PC-9 (cell line): ENCODE results near the gene PATL2. TPM values are rescaled to one million over a fixed set of nuclear protein-coding genes. Genes with fewer than 3 reads are reported as not detected.
A peak's percentile ranks its signal among the peaks of the same experiment; 100 is the strongest.

Experiments used
- BruUV-seq: library from RNA; stranded (reverse); fragments of 400-500 nt; replicated peaks from 2 replicates; lab custom pipeline; 2021; lab: Mats Ljungman, UMichigan
- CTCF ChIA-PET: fragments of 300-600 bp; sonication (Branson Sonifier 250); formaldehyde crosslinking; loops from one replicate; lab custom pipeline; 2022; ENCODE audit warnings: antibody characterized with exemption; lab: Charles Lee
- POLR2A ChIA-PET: fragments of 300-600 bp; sonication (Branson Sonifier 250); formaldehyde crosslinking; loops from one replicate; lab custom pipeline; 2022; ENCODE audit warnings: antibody characterized with exemption; ENCODE audit not compliant: unreplicated experiment; lab: Charles Lee
- DNase-seq, 2 experiments: peaks; one replicate each; pipeline versions ENCODE4 v3.0.0 to v3.0.0-alpha.2; 2015 to 2022; ENCODE audit warnings: mixed read lengths in 1 of 2
- H2AFZ ChIP-seq: fragments of 200-600 bp; sonication (generic); 2 replicates; pipeline ENCODE4 v1.8.1; 2017; ENCODE audit warnings: antibody characterized with exemption
- H3F3A ChIP-seq: fragments of 200-600 bp; sonication (generic); 2 replicates; pipeline ENCODE4 v1.8.1; 2017; ENCODE audit warnings: antibody characterized with exemption, mild to moderate bottlenecking, low read depth; ENCODE audit not compliant: insufficient read depth
- H3K27ac ChIP-seq: fragments of 200-600 bp; sonication (generic); 2 replicates; pipeline ENCODE4 v1.6.1; 2016; ENCODE audit warnings: mixed run types
- H3K27me3 ChIP-seq: fragments of 200-600 bp; sonication (generic); 2 replicates; pipeline ENCODE4 v1.6.1; 2016; ENCODE audit warnings: low read depth, mixed run types; ENCODE audit not compliant: insufficient read depth
- H3K36me3 ChIP-seq: fragments of 200-600 bp; sonication (generic); 2 replicates; pipeline ENCODE4 v1.6.1; 2016; ENCODE audit warnings: low read depth, mixed run types
- H3K4me1 ChIP-seq: fragments of 200-600 bp; sonication (generic); replicated peaks from 2 replicates; pipeline ENCODE4 v1.6.1; 2016; ENCODE audit warnings: mixed run types; ENCODE audit not compliant: insufficient read depth
- H3K4me2 ChIP-seq: fragments of 200-600 bp; sonication (generic); 2 replicates; pipeline ENCODE4 v1.6.1; 2017; ENCODE audit warnings: mixed run types
- H3K4me3 ChIP-seq: fragments of 200-600 bp; sonication (generic); 2 replicates; pipeline ENCODE4 v1.6.1; 2016; ENCODE audit warnings: mixed run types
- H3K79me2 ChIP-seq: fragments of 200-600 bp; sonication (generic); 2 replicates; pipeline ENCODE4 v1.6.1; 2017; ENCODE audit warnings: low read depth, mixed run types
- H3K9me2 ChIP-seq: fragments of 200-600 bp; sonication (generic); 2 replicates; pipeline ENCODE4 v1.8.1; 2017; ENCODE audit warnings: mild to moderate bottlenecking; ENCODE audit not compliant: insufficient read depth
- H3K9me3 ChIP-seq: fragments of 200-600 bp; sonication (generic); 2 replicates; pipeline ENCODE4 v1.8.1; 2016; ENCODE audit warnings: low read depth; ENCODE audit not compliant: insufficient read depth
- H4K20me1 ChIP-seq: fragments of 200-600 bp; sonication (generic); 2 replicates; pipeline ENCODE4 v1.8.1; 2017; ENCODE audit not compliant: insufficient read depth
- CTCF ChIP-seq: fragments of 200-600 bp; sonication (generic); conservative IDR thresholded peaks from 2 replicates; pipeline ENCODE4 v1.6.1; 2017; ENCODE audit warnings: mixed run types, antibody characterized with exemption, mild to moderate bottlenecking, moderate library complexity
- EZH2 ChIP-seq: fragments of 200-600 bp; sonication (generic); IDR thresholded peaks from 2 replicates; pipeline ENCODE4 v1.8.0; 2017; ENCODE audit warnings: antibody characterized with exemption, low read depth
- intact Hi-C: fragments of 100-400 bp; cut with micrococcal nuclease; formaldehyde crosslinking; loops from one replicate; pipeline ENCODE4 v1.10.0; 2022; ENCODE audit not compliant: unreplicated experiment
- total RNA-seq: library from RNA; stranded (reverse); gene quantifications from 2 replicates; pipeline ENCODE4 v1.2.3, GENCODE V29; 2021

The PATL2 gene
- total RNA-seq, 1 experiment from 2014 or later, result 0.61 TPM

- Histone ChIP-seq H4K20me1 (no peaks in the 10 kb centered on the region), H3K9me2 (no peaks in the 10 kb centered on the region), H3K9me3 (no peaks in the 10 kb centered on the region), H2AFZ (no peak overlapping the region), H3K27ac (no peak overlapping the region), H3K27me3 (no peaks in the 10 kb centered on the region), H3F3A (no peaks in the 10 kb centered on the region), H3K4me3 (no peak overlapping the region), H3K4me1 (peaks cover 3% of the 10 kb centered on the region; the same call in 1 of the 2 replicates), H3K4me2 (no peak overlapping the region), H3K36me3 (no peaks in the 10 kb centered on the region), H3K79me2 (no peaks in the 10 kb centered on the region)
- ChIA-PET CTCF (no interaction called here), POLR2A (no interaction called here)
- BruUV-seq, result no TSS peak
- no peak for DNase-seq
- intact Hi-C loops, result no loop called here
- TF ChIP-seq EZH2 (no peak), CTCF (no peak)
Measured at GRCh38 chr15:44668921-44669320, 42.2 kb downstream of the PATL2 start.

- POLR2A ChIA-PET, result interaction anchor here (0.6 kb wide), 1 partner anchor 62 kb away, joined by 3 read pairs; no protein-coding TSS in a partner anchor
- H3K36me3 ChIP-seq, result no peaks in the 10 kb centered on the region
- no peaks in the 10 kb centered on the region for H3K9me2 ChIP-seq
- no peak overlapping the region for H3K27ac ChIP-seq
- intact Hi-C loops, result no loop called here
- H2AFZ ChIP-seq, result no peak overlapping the region
- TF ChIP-seq EZH2 (no peak), CTCF (no peak)
- CTCF ChIA-PET, result interaction anchor here (0.6 kb wide), 2 partner anchors 49 to 68 kb away, joined by 3 to 5 read pairs; no protein-coding TSS in a partner anchor
- BruUV-seq, result no TSS peak
- H3K4me1 ChIP-seq, result peaks cover 8% of the 10 kb centered on the region
- H3K9me3 ChIP-seq, result no peaks in the 10 kb centered on the region
- H3K4me3 ChIP-seq, result no peak overlapping the region
- H3K79me2 ChIP-seq, result peaks cover 9% of the 10 kb centered on the region; the same call in 1 of the 2 replicates
- no peaks in the 10 kb centered on the region for H3K27me3 ChIP-seq
- DNase-seq, result no peak
- no peaks in the 10 kb centered on the region for H3F3A ChIP-seq
- H3K4me2 ChIP-seq, result peak overlapping the region; percentile 28
- H4K20me1 ChIP-seq, result no peaks in the 10 kb centered on the region
Measured at GRCh38 chr15:44667039-44667360, 44.1 kb downstream of the PATL2 start.

- no TSS peak for BruUV-seq
- Histone ChIP-seq H3K27me3 (no peaks in the 10 kb centered on the region), H2AFZ (no peak overlapping the region), H4K20me1 (no peaks in the 10 kb centered on the region), H3K4me2 (peak overlapping the region; percentile 28), H3K36me3 (no peaks in the 10 kb centered on the region), H3K4me3 (no peak overlapping the region), H3K27ac (no peak overlapping the region), H3K79me2 (peaks cover 14% of the 10 kb centered on the region), H3K9me3 (no peaks in the 10 kb centered on the region), H3K4me1 (peaks cover 13% of the 10 kb centered on the region), H3F3A (no peaks in the 10 kb centered on the region), H3K9me2 (no peaks in the 10 kb centered on the region)
- no peak for DNase-seq
- intact Hi-C loops, result no loop called here
- POLR2A ChIA-PET, result interaction anchor here (0.6 kb wide), 1 partner anchor 62 kb away, joined by 3 read pairs; no protein-coding TSS in a partner anchor
- no peak for TF ChIP-seq EZH2
- no peak for TF ChIP-seq CTCF
- CTCF ChIA-PET, result interaction anchor here (0.6 kb wide), 2 partner anchors 49 to 69 kb away, joined by 3 to 5 read pairs; no protein-coding TSS in a partner anchor
Measured at GRCh38 chr15:44666210-44667038, 44.7 kb downstream of the PATL2 start.
